Measurements from ENCODE around the gene PTPRM. TPM values are rescaled to one million over a fixed set of nuclear protein-coding genes. Genes with fewer than 3 reads are reported as not detected.

Gene PTPRM
- total and polyA plus RNA-seq, 2 experiments from 2014 or later: 1.6 to 5.3 TPM

- Histone ChIP-seq H3K79me2 (replicated peaks; ENCODE audit: insufficient read depth) (no peaks in the 10 kb centered on the region), H3K4me3 (no peak overlapping the region), H3K4me2 (no peak overlapping the region), H3K36me3 (ENCODE audit: insufficient read depth) (no peaks in the 10 kb centered on the region), H2AFZ (no peak overlapping the region), H3K27ac (ENCODE audit: low read depth) (no peak overlapping the region), H3K9me2 (ENCODE audit: insufficient read depth) (peaks cover 10% of the 10 kb centered on the region; the same call in 1 of the 2 replicates), H4K20me1 (replicated peaks; ENCODE audit: insufficient read depth) (no peaks in the 10 kb centered on the region), H3F3A (replicated peaks; ENCODE audit: low read depth) (no peaks in the 10 kb centered on the region), H3K4me1 (ENCODE audit: insufficient read depth) (no peaks in the 10 kb centered on the region), H3K27me3 (ENCODE audit: insufficient read depth) (no peaks in the 10 kb centered on the region)
- H3K4me1 Mint-ChIP-seq: peaks cover 4% of the 10 kb centered on the region; the same call in 2 of the 3 replicates
- H3K4me3 Mint-ChIP-seq: no peak overlapping the region
- H3K27me3 Mint-ChIP-seq (ENCODE audit: insufficient read depth, low read depth, poor library complexity): no peaks in the 10 kb centered on the region
- no peak for ATAC-seq
- H3K36me3 Mint-ChIP-seq (ENCODE audit: low read depth): no peaks in the 10 kb centered on the region
- no peaks in the 10 kb centered on the region for H3K9me3 Mint-ChIP-seq
- TF ChIP-seq POLR2AphosphoS5 (IDR thresholded peaks at IDR 0.05; ENCODE audit: low read depth) (no peak), EZH2phosphoT487 (IDR thresholded peaks at IDR 0.05; ENCODE audit: unreplicated experiment) (no peak), STAT1 (IDR thresholded peaks at IDR 0.05; ENCODE audit: unreplicated experiment) (no peak), ZNF114 (CRISPR knock-in tag; IDR thresholded peaks at IDR 0.05) (no peak), EZH2 (IDR thresholded peaks at IDR 0.05; ENCODE audit: low read depth, unreplicated experiment) (no peak), ZNF331 (CRISPR knock-in tag; IDR thresholded peaks at IDR 0.05; ENCODE audit: low read depth) (no peak), NANOG (IDR thresholded peaks at IDR 0.05; ENCODE audit: borderline replicate concordance) (no peak), CREB1 (CRISPR knock-in tag; IDR thresholded peaks at IDR 0.05; ENCODE audit: low read depth) (no peak), REST (IDR thresholded peaks at IDR 0.05; ENCODE audit: unreplicated experiment) (no peak)
- TF ChIP-seq, protein P1, sequence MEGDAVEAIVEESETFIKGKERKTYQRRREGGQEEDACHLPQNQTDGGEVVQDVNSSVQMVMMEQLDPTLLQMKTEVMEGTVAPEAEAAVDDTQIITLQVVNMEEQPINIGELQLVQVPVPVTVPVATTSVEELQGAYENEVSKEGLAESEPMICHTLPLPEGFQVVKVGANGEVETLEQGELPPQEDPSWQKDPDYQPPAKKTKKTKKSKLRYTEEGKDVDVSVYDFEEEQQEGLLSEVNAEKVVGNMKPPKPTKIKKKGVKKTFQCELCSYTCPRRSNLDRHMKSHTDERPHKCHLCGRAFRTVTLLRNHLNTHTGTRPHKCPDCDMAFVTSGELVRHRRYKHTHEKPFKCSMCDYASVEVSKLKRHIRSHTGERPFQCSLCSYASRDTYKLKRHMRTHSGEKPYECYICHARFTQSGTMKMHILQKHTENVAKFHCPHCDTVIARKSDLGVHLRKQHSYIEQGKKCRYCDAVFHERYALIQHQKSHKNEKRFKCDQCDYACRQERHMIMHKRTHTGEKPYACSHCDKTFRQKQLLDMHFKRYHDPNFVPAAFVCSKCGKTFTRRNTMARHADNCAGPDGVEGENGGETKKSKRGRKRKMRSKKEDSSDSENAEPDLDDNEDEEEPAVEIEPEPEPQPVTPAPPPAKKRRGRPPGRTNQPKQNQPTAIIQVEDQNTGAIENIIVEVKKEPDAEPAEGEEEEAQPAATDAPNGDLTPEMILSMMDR (conservative IDR thresholded peaks at IDR 0.05; ENCODE audit: low read depth in 2 of 2): no peak
- TF ChIP-seq, protein P2, sequence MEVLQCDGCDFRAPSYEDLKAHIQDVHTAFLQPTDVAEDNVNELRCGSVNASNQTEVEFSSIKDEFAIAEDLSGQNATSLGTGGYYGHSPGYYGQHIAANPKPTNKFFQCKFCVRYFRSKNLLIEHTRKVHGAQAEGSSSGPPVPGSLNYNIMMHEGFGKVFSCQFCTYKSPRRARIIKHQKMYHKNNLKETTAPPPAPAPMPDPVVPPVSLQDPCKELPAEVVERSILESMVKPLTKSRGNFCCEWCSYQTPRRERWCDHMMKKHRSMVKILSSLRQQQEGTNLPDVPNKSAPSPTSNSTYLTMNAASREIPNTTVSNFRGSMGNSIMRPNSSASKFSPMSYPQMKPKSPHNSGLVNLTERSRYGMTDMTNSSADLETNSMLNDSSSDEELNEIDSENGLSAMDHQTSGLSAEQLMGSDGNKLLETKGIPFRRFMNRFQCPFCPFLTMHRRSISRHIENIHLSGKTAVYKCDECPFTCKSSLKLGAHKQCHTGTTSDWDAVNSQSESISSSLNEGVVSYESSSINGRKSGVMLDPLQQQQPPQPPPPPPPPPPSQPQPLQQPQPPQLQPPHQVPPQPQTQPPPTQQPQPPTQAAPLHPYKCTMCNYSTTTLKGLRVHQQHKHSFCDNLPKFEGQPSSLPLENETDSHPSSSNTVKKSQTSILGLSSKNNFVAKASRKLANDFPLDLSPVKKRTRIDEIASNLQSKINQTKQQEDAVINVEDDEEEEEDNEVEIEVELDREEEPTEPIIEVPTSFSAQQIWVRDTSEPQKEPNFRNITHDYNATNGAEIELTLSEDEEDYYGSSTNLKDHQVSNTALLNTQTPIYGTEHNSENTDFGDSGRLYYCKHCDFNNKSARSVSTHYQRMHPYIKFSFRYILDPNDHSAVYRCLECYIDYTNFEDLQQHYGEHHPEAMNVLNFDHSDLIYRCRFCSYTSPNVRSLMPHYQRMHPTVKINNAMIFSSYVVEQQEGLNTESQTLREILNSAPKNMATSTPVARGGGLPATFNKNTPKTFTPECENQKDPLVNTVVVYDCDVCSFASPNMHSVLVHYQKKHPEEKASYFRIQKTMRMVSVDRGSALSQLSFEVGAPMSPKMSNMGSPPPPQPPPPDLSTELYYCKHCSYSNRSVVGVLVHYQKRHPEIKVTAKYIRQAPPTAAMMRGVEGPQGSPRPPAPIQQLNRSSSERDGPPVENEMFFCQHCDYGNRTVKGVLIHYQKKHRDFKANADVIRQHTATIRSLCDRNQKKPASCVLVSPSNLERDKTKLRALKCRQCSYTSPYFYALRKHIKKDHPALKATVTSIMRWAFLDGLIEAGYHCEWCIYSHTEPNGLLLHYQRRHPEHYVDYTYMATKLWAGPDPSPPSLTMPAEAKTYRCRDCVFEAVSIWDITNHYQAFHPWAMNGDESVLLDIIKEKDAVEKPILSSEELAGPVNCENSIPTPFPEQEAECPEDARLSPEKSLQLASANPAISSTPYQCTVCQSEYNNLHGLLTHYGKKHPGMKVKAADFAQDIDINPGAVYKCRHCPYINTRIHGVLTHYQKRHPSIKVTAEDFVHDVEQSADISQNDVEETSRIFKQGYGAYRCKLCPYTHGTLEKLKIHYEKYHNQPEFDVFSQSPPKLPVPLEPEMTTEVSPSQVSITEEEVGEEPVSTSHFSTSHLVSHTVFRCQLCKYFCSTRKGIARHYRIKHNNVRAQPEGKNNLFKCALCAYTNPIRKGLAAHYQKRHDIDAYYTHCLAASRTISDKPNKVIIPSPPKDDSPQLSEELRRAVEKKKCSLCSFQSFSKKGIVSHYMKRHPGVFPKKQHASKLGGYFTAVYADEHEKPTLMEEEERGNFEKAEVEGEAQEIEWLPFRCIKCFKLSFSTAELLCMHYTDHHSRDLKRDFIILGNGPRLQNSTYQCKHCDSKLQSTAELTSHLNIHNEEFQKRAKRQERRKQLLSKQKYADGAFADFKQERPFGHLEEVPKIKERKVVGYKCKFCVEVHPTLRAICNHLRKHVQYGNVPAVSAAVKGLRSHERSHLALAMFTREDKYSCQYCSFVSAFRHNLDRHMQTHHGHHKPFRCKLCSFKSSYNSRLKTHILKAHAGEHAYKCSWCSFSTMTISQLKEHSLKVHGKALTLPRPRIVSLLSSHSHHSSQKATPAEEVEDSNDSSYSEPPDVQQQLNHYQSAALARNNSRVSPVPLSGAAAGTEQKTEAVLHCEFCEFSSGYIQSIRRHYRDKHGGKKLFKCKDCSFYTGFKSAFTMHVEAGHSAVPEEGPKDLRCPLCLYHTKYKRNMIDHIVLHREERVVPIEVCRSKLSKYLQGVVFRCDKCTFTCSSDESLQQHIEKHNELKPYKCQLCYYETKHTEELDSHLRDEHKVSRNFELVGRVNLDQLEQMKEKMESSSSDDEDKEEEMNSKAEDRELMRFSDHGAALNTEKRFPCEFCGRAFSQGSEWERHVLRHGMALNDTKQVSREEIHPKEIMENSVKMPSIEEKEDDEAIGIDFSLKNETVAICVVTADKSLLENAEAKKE (CRISPR knock-in tag; IDR thresholded peaks at IDR 0.05): no peak
- no peak overlapping the region for H3K27ac Mint-ChIP-seq
- no peak for DNase-seq (ENCODE audit: low spot score)
These were observed 323.0 kb downstream of the PTPRM start for GRCh38 chr18:7890075-7890474.
